ENCODE measurements around the gene BMPR1A.
"Not testable (repeated sequence)": the region's sequence is repeated elsewhere in the genome, so short reads cannot be mapped to it uniquely, and the experiment has no call there.

GRCh38 chr10:86952697-86953096 is 196.3 kb downstream of the BMPR1A start:
- TF ChIP-seq CTCF (IDR thresholded peaks at IDR 0.05); REST (IDR thresholded peaks at IDR 0.05; ENCODE audit: insufficient read depth in 1 of 2, low read depth in 2 of 2, low read length in 1 of 2); POLR2AphosphoS5 (IDR thresholded peaks at IDR 0.05; ENCODE audit: low read depth, low read length); TCF7L2 (IDR thresholded peaks at IDR 0.05; ENCODE audit: low read depth, low read length); SIN3A (IDR thresholded peaks at IDR 0.05; ENCODE audit: borderline replicate concordance, insufficient read depth, low read depth, low read length): not testable (repeated sequence)

All from Panc1 (cell line).